Kidney tubule cell (primary cell): ENCODE measurements around the gene SKP2.
"Not testable (repeated sequence)": the region's sequence is repeated elsewhere in the genome, so short reads cannot be mapped to it uniquely, and the experiment has no call there.

ENCODE experiments used
- DNase-seq: peaks from one replicate; pipeline ENCODE4 v3.0.0-alpha.2; 2018; ENCODE audit warnings: low spot score

SKP2 gene

DNA sequence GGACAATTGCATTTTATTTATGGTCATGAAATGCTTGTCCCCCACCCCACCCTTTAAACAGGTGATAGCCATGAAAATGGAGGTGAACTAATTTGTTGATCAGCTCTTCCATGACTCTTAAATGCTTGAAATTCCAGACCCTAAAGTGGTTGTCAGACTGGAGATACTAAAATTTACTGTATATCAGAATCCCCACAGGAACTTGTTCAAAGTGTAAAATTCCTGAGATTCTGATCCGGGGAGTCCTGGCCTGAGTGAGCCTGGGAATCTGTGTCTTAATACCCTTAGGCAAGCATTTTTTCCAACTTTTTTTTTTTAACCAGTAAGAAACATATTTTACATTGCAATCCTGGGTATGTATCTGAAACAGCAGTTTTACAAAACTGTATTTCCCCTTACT is 4.7 kb downstream of the SKP2 start:
- DNase-seq: peak; percentile 6

DNA sequence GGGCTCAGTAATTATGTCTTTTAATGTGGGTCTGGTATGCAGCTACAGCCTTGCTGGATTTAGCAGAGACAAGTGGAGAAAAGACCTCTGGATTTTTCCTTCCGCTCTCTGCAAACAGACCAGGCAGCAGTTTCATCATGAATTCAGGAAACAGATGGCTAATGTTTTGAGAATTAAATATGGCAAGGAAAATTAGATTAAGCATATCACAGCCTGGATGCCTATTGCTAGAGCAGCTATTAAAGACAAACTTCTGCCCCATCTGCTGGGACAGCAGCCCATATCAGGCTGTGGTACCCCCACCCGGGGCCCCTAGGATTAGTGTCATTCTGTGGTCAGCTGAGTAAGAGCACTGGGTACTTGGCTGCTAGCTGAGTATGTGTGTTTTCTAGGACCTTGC is 6.2 kb downstream of the SKP2 start:
- DNase-seq: no peak

- DNase-seq: no peak
These were observed 8.7 kb downstream of the SKP2 start for GRCh38 chr5:36160617-36161016.

DNA sequence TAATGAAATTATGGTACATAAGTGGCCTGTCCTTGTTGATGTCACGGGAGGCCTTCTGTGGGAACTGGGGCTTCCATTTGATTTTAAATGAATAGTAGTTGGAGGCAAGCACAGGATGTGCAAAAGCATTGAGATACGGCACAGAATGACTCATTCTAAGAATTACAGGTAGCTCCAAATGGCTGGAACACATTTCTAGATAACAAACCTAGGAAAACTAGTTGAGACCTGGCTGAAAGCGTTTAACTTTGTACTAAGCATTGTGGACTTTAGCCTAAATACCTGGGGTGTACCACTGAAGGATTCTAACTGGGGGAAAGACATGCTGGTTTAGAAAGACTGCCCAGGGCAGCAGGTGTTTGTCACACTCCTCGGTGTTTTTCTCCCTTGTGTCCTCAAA is 9.4 kb downstream of the SKP2 start:
- DNase-seq: no peak

DNA sequence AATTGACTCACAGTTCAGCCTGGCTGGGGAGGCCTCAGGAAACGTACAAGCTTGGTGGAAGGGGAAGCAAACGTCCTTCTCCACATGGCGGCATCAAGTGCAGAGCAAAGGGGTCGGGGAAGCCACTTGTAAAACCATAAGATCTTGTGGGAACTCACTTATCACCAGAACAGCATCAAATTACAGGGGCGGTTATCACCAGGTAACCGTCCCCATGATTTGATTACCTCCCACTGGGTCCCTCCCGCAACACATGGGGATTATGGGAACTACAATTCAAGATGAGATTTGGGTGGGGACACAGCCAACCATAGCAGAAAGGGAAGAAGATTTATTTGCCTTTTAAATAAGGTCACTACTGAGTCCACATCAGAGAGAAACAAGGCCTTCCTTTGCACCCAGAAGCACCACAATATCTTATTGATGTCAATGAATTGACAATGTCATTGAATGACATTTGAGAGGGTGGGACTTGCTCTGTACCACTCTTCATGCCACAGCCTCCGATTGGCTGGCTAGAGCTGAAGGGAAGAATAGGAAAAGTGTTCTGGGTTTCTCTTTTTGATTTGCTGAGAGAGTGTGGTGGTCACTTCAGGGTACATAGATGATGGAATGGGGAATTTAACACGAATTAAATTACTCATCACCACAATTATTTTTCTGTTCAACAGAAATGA is 11.0 kb downstream of the SKP2 start:
- no peak for DNase-seq

GRCh38 chr5:36164461-36164860 is 12.6 kb downstream of the SKP2 start:
- no peak for DNase-seq

GRCh38 chr5:36168737-36169136 is 16.8 kb downstream of the SKP2 start:
- no peak for DNase-seq

- no peak for DNase-seq
These were observed 19.0 kb downstream of the SKP2 start for GRCh38 chr5:36170832-36171424.

- DNase-seq: no peak
These were observed 20.7 kb downstream of the SKP2 start for GRCh38 chr5:36172599-36172998.

- no peak for DNase-seq
These were observed 21.5 kb downstream of the SKP2 start for GRCh38 chr5:36173426-36173825.

DNA sequence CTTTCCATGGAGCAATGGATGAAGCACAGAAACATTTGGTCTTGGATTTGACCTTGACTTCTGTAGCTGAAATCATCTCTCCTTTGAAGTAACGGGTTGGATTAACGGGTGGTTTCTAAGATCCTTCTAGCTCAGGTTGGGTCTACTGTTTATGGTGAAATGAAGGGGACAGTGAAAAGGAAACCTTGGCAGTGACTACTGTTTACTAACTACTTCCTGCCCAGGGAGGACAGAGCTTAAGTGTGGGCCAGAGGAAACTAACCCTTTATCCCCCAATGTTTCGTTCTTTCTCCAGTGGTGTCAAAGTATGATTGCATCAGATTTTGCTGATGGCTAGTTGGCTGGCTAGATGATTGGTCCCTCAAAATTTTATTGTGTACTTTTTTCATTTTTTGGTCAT is 22.2 kb downstream of the SKP2 start:
- DNase-seq: no peak

- DNase-seq: no peak
These were observed 23.1 kb downstream of the SKP2 start for GRCh38 chr5:36175043-36175442.

DNA sequence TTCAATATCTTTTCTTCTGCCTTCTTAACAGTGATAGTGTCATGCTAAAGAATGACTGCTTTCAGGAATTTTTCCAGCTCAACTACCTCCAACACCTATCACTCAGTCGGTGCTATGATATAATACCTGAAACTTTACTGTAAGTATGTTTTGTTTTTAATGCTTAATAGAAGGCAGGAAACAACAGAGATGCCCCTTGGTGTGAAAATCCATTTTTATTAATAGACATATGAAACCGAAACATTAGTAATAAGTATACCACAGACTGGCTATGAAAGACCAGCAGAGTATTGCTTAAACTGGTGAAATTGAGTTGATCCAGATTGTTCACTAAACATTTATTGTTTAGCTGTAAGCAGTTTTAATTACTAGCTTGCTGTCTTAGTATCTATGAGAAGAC is 25.2 kb downstream of the SKP2 start:
- no peak for DNase-seq

DNA sequence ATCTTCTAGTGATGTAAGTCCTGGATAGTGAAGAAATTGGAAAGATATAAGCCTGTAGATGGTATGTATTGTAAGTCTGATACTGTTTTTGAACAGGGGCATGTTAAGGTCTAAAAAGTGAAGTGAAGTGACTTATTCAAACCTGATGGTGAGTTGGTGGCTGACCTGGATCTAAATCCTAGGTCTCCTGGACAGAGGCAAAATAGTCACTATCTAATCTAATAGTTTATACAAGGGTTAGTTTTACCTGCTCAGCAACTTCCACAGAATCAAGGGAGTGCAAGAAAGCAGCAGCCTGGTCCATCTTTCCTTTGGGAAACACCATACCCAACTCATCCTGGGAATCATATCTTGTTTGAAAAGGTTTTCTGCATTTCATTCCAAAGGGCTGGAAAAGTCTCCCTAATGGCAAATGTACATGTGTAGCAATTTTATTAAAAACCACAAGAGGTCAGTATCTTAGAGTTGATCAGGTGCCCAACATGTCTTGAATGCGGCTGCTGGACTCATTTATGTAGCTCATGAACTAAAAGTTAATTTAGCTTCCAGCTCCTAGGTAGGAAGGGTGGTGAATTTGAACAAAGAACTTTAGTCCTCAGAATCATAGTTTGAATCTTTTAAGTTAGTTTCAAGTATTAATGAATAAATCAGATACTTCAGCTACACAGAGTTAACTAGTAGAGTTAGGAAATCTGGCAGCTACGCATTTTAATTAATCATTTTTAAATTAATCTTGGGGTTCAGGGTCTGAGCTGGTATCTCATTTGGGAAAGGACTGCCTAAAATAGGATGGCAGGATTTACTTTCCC is 26.0 kb downstream of the SKP2 start:
- DNase-seq: peak; percentile 57

GRCh38 chr5:36178524-36178890 is 26.6 kb downstream of the SKP2 start:
- DNase-seq: no peak

- DNase-seq: no peak
These were observed 28.0 kb downstream of the SKP2 start for GRCh38 chr5:36179950-36180349.

GRCh38 chr5:36180556-36181350 is 28.8 kb downstream of the SKP2 start:
- no peak for DNase-seq

DNA sequence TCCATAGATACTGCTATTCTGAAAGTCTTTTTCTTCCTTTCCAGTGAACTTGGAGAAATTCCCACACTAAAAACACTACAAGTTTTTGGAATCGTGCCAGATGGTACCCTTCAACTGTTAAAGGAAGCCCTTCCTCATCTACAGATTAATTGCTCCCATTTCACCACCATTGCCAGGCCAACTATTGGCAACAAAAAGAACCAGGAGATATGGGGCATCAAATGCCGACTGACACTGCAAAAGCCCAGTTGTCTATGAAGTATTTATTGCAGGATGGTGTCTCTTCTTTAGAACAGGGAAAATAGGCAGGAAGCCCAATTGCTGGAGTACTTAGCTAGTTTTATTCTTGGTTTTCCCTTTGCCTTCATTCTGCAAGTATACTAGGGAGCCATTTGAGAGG is 29.9 kb downstream of the SKP2 start:
- no peak for DNase-seq

DNA sequence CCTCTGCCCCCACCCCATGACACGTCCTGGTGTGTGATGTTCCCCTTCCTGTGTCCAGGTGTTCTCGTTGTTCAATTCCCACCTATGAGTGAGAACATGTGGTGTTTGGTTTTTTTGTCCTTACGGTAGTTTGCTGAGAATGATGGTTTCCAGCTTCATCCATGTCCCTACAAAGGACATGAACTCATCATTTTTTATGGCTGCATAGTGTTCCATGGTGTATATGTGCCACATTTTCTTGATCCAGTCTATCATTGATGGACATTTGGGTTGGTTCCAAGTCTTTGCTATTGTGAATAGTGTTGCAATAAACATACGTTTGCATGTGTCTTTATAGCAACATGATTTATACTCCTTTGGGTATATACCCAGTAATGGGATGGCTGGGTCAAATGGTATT is 32.5 kb downstream of the SKP2 start:
- DNase-seq: not testable (repeated sequence)

DNA sequence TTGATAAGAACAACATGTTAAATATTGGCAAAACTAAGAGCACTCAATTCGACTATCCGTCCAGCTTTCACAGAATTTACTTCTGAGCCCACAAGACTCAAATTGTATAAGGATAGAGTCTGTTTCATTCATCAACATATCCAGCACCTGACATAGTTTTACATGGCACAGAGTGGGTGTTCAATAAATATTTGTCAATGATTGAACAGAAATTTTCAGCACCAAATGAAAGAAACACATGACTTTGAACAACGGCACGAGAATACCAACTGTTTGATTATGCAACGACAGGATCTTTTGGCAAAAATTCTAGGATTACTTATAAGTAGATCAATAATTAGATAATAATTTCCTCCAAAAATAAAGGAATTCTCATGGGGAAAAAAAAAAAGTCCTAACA is 41.8 kb downstream of the SKP2 start:
- no peak for DNase-seq

DNA sequence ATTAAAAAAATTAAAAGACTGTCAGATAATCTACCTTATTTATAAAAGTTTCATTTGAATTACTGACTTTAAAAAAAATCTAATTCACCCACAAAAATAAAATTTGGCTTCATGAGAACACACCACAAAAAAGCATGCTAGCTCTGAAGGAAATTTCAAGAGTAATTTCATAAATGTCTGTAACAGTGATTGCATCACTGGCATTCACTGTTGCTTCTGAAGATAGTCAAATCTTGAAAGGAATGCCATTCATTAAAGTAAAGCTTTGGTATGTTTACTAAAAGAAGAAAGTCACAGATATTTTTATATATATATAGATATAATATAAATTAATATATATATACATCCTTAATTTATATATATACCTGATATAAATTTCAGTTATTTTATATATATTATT is 46.4 kb downstream of the SKP2 start:
- DNase-seq: no peak

- not testable (repeated sequence) for DNase-seq
These were observed 46.9 kb downstream of the SKP2 start for GRCh38 chr5:36198783-36199182.

- DNase-seq: no peak
These were observed 47.7 kb downstream of the SKP2 start for GRCh38 chr5:36199620-36200019.
